Head of caudate nucleus (tissue), 42 donors: ENCODE measurements around the gene CPNE4.
A peak's percentile ranks its signal among the peaks of the same experiment; 100 is the strongest.
"Not testable (repeated sequence)": the region's sequence is repeated elsewhere in the genome, so short reads cannot be mapped to it uniquely, and the experiment has no call there.

ENCODE experiments used
- DNase-seq, 42 donors: peaks; one replicate each; pipeline versions ENCODE4 v3.0.0 to v3.0.0-alpha.2; 2020 to 2021; ENCODE audit warnings: mixed read lengths in 7 of 42
- intact Hi-C: fragments of 100-400 bp; cut with DNase I; formaldehyde crosslinking; loops from one replicate; pipeline ENCODE4 v1.15.0; 2022

CPNE4 gene

GRCh38 chr3:131537531-131537930 lies 497.3 kb downstream of the CPNE4 start:
- no peak for DNase-seq
- intact Hi-C loops: no loop called here

DNA sequence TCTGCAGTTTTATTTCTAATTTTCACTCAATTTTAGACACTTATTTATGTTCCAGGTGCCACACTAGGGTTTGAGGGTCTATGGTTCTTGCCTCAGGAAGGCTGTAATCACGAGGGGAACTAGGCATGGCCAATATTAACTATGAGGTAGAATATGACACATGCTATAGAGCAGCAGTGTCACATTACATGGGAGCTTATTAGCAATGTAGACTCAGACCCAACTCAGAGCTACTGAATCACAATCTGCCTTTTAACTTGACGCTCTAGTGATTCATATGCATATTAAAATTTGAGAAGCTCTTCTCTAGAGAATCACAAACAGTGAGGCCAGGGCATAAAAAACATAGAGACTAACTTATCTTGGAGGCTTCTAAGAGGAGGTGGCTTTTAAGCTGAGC lies 499.2 kb downstream of the CPNE4 start:
- DNase-seq: no peak
- intact Hi-C loops: no loop called here

GRCh38 chr3:131535131-131535530 lies 499.7 kb downstream of the CPNE4 start:
- no peak for DNase-seq
- intact Hi-C loops: no loop called here

- intact Hi-C loops: no loop called here
- no peak for DNase-seq
Observed at GRCh38 chr3:131532645-131533044, 502.2 kb downstream of the CPNE4 start.

DNA sequence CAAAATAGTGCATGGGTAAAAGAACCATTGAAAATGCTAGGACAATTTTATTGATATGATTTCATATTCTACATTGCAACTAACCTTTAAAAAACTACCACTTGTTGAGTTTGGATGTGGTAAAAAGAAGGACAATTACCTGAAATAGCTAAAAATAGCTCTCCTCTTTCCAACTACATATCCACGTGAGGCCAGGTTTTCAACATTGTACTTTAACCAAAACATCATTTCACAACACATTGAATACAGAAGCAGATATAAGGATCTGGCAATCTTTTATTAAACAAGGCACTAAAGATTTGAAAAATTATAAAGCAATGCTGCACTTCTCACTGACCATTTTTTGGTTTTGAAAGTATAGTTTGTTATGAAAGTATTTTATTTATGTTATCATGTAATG lies 504.0 kb downstream of the CPNE4 start:
- intact Hi-C loops: no loop called here
- no peak for DNase-seq

DNA sequence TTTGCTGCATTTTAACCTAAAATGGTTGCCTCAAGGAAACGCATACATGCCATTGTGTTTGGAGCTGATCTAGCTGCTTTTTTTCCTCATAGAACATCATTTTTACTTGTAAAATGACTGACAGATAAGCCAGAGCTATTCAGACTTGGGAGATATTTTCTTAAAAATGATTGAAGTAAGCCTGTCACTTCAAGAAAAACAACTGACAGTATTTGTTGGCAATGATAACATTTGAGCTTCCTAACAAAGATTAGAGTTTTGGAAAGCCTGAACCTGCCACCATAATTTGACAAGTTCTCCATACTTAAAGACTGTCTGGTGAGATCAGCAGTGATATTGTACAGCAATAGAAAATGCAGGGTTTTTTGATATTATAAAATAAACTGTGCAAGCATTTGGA lies 504.4 kb downstream of the CPNE4 start:
- intact Hi-C loops: no loop called here

DNA sequence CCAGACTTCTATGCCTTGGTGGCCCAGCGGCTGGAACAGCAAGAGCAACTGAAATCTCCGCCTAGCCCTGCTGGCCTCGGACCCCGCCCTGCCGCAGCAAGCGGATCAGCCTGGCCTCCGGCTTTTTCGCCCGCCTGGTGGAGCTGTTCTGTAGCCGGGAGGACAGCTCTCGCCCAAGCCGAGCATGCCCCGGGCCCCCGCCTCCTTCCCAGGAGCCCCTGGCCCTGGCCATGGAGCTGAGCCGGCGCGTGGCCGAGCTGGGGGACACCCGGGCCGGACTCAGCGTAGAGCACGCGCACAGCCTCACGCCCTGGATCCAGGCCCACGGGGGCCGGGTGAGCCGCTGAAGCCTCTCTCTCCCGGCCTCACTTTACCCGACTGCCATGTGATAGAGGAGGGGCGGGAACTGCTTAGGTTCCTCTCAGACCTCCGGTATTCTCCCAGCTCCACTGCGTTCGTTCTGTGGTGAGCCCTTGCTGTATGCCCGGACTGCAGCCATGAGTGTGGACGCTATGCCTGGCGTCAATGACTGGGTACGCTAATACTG lies 507.9 kb downstream of the CPNE4 start:
- DNase-seq: peak in 34 of 42 donors; percentile 4 to 58 (median 28)
- intact Hi-C loops: no loop called here

More for the DNA sequence above, 504.4 kb downstream of the CPNE4 start:
- no peak for DNase-seq

DNA sequence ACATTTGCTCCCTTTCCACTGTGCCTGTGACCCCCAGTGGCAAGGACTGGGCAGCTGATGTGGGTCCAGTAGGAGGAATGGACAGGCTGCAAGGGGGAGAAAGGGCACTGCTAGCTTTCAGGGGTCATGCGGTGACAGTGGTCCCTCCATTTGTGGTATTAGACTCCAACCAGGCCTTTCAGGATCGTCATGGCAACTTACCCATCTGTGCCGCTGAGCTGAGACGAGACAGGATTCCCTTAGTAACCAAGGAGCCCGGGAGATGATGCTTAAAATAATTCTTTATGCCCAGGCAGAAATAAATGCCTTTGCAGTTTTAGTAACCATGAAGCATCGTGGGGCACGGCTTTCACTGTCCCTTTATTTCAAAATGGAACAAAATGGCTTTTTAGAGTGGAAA lies 516.1 kb downstream of the CPNE4 start:
- DNase-seq: peak in 5 of 42 donors; percentile 9 to 46 (median 28)
- intact Hi-C loops: no loop called here

DNA sequence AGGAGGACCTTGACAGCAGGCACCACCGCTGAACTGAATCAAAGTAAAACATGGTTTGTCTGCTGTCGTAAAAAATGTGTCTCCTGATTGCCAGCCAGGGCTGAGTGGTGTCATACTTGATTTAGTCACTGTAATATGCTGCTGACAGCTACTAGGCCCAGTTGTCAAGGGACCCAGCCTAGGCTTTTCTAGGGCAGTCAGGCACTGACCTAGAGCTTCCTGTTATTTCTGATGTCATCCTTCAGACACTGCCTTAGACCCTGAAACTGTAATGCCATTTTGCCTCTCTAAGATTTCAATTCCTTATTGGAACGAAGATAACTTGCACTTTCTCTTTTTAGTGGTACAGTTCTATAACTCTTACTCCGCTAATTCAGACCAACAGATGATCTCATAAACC lies 529.4 kb downstream of the CPNE4 start:
- no peak for DNase-seq
- intact Hi-C loops: no loop called here

GRCh38 chr3:131503320-131503635 lies 531.5 kb downstream of the CPNE4 start:
- intact Hi-C loops: loop anchor here (5.0 kb wide), 2 partner anchors 121 to 471 kb away; partner anchors contain the start of gene NUDT16
- no peak for DNase-seq

DNA sequence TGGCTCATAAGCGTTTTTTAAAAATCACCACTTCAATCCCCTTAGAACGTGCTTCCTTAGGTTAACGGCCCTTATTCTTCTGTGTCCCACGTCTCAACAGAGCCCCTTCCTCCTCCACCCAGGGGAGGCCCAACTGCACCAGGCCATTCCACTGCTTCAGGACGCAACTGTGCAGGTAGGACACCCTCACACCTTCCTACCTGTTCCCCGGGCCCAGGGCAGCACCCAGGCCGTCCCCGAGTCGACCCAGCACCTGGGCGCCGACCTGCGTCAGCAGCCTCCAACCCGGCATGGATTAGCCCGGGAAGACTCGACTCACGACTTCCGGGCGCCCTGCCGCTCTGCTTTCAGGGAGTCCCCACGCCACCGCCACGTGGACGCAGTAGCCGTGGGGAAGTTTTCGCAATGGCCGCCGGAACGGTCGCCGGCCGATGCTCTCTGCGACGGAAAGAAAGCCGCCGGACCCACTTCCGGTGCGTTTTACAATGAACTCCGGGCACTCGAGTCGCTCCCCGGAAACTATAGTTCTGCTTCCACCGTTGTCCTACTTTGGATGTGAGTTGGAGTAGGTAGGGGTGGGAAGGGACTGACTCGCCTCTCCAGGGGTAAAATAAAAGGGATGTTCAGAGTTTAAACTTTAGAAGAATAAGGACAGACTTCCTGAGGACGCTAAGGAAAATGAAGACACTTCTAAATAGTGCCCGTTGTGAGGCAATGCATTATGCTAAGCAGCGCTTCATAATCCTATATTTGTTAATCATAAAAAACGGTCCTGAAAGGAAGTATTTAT lies 532.1 kb downstream of the CPNE4 start, which contains the start of gene MRPL3:
Gene MRPL3, minus strand, starts transcription at position 442 of the 790 bp plus-strand sequence. Its CDS starts 150 bp downstream, at position 292.
- intact Hi-C loops: loop anchor here (5.0 kb wide), 2 partner anchors 120 to 470 kb away; partner anchors contain the start of gene NUDT16
- DNase-seq: peak; percentile 77 to 94 (median 87)

DNA sequence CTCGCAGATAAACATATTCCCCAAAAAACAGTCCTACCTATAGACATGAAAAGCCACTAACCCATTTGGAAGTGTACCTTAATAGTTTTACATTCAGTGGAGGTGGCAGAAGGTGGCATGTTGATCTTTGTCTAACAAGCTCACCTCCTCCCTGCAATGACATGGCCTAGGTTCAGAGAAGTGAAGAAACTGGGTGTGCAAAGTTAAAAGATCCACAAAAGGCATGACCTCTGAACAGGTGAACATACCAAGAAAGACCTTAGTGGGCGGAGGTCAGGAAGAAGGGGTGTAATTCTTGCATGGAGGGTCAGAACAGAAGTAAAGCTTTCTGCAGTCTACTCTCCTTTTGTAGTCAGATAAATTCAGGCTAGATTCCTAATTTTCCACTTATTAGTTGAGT lies 532.9 kb downstream of the CPNE4 start:
- intact Hi-C loops: loop anchor here (5.0 kb wide), 2 partner anchors 120 to 470 kb away; partner anchors contain the start of gene NUDT16
- DNase-seq: no peak

- DNase-seq: no peak
- intact Hi-C loops: no loop called here
Observed at GRCh38 chr3:131494706-131495105, 540.1 kb downstream of the CPNE4 start.

DNA sequence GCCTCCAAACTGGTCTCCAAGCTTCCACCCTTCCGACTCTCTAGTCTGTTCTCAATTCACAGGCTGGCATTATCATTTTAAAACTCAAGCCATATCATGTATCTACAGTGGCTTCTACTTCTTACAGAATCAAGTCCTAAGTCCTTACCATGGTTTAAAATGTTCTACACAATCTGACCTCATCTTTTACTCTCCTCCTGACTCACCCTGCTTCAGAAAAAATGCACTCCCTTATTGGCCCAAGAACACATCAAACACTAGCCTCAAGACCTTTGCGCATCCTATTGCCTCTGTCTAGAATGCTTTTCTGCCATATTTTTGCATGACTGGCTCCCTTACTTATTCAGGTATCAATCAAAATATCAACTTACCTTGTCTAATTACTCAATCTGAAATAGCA lies 543.0 kb downstream of the CPNE4 start:
- intact Hi-C loops: no loop called here
- DNase-seq: no peak

- DNase-seq: no peak
- intact Hi-C loops: no loop called here
Observed at GRCh38 chr3:131491084-131491483, 543.7 kb downstream of the CPNE4 start.

DNA sequence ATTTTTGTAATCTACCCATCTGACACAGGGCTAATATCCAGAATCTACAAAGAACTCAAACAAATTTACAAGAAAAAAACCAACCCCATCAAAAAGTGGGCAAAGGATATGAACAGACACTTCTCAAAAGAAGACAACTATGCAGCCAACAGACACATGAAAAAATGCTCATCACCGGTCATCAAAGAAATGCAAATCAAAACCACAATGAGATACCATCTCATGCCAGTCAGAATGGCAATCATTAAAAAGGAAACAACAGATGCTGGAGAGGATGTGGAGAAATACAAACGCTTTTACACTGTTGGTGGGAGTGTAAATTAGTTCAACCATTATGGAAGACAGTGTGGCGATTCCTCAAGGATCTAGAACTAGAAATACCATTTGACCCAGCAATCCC lies 548.3 kb downstream of the CPNE4 start:
- intact Hi-C loops, DNase-seq: not testable (repeated sequence)

DNA sequence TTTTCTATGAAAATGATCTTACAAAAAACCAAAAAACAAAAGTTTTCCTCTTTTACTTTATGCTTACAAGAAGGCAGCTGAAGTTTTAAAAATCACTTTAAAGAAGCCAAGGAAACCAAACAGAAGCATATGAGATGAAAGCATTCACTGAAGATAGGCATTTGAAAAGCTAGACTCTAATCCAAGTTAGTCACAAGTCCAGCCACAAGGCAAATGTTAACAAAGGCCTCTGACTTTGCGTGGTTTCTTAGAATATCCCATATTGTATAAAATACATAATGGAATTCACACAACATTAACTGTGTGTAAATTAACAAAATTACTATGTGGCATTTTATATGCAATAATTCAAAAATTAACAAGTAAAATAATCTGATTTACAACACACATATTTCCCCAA lies 549.7 kb downstream of the CPNE4 start:
- no peak for DNase-seq
- intact Hi-C loops: no loop called here

GRCh38 chr3:131484496-131485111 lies 550.2 kb downstream of the CPNE4 start:
- intact Hi-C loops: no loop called here
- no peak for DNase-seq
